ENCODE results near the gene WASF3.

Gene WASF3

GRCh38 chr13:26575244-26575643 lies 17.8 kb downstream of the WASF3 start:
- no peaks in the 10 kb centered on the region for H3K27me3 ChIP-seq
- TF ChIP-seq CTCF (IDR thresholded peaks at IDR 0.05): no peak
- H3K27ac ChIP-seq: no peak overlapping the region
- H3K4me3 ChIP-seq (ENCODE audit: low read depth in 1 of 2, low read length in 1 of 2): no peak overlapping the region
- H3K4me1 ChIP-seq (ENCODE audit: control insufficient read depth in 1 of 2, insufficient read depth in 1 of 2, low read depth in 1 of 2, low read length in 1 of 2): no peaks in the 10 kb centered on the region
- no peaks in the 10 kb centered on the region for H3K36me3 ChIP-seq
- no peaks in the 10 kb centered on the region for H3K9me3 ChIP-seq

DNA sequence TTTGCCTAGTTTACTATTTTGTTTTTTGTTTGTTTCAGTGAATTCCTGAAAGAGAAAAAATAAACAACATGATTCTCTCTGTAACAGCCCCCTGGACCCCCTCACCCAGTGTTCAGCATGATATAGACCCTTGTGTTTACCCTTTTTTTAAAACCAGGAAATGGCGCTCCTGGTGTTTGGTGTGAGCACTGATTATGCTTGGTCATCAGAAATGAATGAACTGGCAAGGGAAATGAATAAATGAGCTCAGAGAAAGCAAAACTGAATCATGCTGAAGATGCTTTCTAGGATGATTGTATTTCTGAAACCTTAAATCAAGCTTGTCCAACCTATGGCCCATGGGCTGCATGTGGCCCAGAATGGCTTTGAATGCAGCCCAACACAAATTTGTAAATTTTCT lies 22.1 kb downstream of the WASF3 start:
- H3K4me3 ChIP-seq (ENCODE audit: low read depth in 1 of 2, low read length in 1 of 2): no peak overlapping the region
- no peaks in the 10 kb centered on the region for H3K36me3 ChIP-seq
- H3K27me3 ChIP-seq: no peaks in the 10 kb centered on the region
- H3K4me1 ChIP-seq (ENCODE audit: control insufficient read depth in 1 of 2, insufficient read depth in 1 of 2, low read depth in 1 of 2, low read length in 1 of 2): no peaks in the 10 kb centered on the region
- H3K9me3 ChIP-seq: no peaks in the 10 kb centered on the region
- no peak for TF ChIP-seq CTCF (IDR thresholded peaks at IDR 0.05)
- no peak overlapping the region for H3K27ac ChIP-seq

GRCh38 chr13:26583662-26584061 lies 26.2 kb downstream of the WASF3 start:
- Histone ChIP-seq H3K27me3 (no peaks in the 10 kb centered on the region), H3K4me3 (ENCODE audit: low read depth in 1 of 2, low read length in 1 of 2) (no peak overlapping the region), H3K4me1 (ENCODE audit: control insufficient read depth in 1 of 2, insufficient read depth in 1 of 2, low read depth in 1 of 2, low read length in 1 of 2) (no peaks in the 10 kb centered on the region), H3K36me3 (no peaks in the 10 kb centered on the region), H3K9me3 (no peaks in the 10 kb centered on the region), H3K27ac (no peak overlapping the region)
- no peak for TF ChIP-seq CTCF (IDR thresholded peaks at IDR 0.05)

DNA sequence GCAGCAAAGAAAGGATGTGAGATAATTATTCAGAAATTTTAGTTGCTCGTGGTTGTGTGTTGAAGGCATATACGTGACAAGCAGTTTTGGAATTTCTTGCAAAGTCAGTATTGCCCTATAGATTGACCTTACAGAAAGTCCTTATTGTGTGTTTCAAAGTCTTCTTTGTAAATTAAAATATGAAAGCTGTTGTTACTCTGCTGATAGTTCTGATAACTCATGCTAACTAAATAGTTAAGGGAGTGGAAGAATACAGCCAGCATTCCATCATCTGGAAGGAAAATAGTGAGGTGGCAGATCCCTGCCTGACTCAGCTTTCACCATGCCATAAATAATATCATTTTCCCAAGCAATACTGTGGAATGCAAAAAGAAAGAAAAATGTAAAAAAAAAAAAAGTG lies 27.2 kb downstream of the WASF3 start:
- H3K4me3 ChIP-seq (ENCODE audit: low read depth in 1 of 2, low read length in 1 of 2): no peak overlapping the region
- no peak overlapping the region for H3K27ac ChIP-seq
- H3K27me3 ChIP-seq: no peaks in the 10 kb centered on the region
- no peaks in the 10 kb centered on the region for H3K36me3 ChIP-seq
- no peak for TF ChIP-seq CTCF (IDR thresholded peaks at IDR 0.05)
- H3K9me3 ChIP-seq: no peaks in the 10 kb centered on the region
- H3K4me1 ChIP-seq (ENCODE audit: control insufficient read depth in 1 of 2, insufficient read depth in 1 of 2, low read depth in 1 of 2, low read length in 1 of 2): no peaks in the 10 kb centered on the region

DNA sequence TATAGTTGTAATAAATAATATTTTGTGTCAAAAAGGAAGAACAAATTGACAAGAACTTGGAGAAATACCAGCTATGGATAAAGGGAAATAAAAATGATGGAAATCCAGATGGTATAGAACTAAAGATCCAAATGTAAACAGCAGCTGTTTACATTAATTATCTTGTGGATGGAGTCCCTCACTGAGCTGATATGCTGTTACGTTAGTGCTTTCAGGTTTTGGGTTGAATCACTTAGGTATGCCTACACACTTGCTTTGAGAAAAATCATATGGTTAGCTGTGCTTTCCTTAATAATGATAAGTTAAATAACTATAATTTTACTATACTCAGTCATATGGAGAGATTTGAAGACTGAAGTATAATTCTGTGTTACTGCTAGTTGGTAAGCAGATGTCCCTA lies 27.7 kb downstream of the WASF3 start:
- no peak overlapping the region for H3K4me3 ChIP-seq (ENCODE audit: low read depth in 1 of 2, low read length in 1 of 2)
- no peak overlapping the region for H3K27ac ChIP-seq

More for the DNA sequence above, 27.7 kb downstream of the WASF3 start:
- Histone ChIP-seq H3K27me3 (no peaks in the 10 kb centered on the region), H3K4me1 (ENCODE audit: control insufficient read depth in 1 of 2, insufficient read depth in 1 of 2, low read depth in 1 of 2, low read length in 1 of 2) (no peaks in the 10 kb centered on the region), H3K36me3 (no peaks in the 10 kb centered on the region), H3K9me3 (no peaks in the 10 kb centered on the region)
- TF ChIP-seq CTCF (IDR thresholded peaks at IDR 0.05): no peak
